Body of pancreas (tissue), 4 donors: ENCODE measurements around the gene PRELID2. TPM values are rescaled to one million over a fixed set of nuclear protein-coding genes. Genes with fewer than 3 reads are reported as not detected.
"Not testable (repeated sequence)": the region's sequence is repeated elsewhere in the genome, so short reads cannot be mapped to it uniquely, and the experiment has no call there.

Experiments used
- ATAC-seq: fragments of 150-250 bp; one replicate; pipeline ENCODE4 v1.9.1; 2016
- DNase-seq, 4 donors: peaks; one replicate each; pipeline ENCODE4 v3.0.0-alpha.2; 2019
- H3K27ac ChIP-seq, 4 donors: fragments of 200-600 bp; sonication (generic); 1 replicate in 3 of 4; 2 replicates in 1 of 4; pipeline versions ENCODE4 v1.5.1 to v1.6.1; 2016 to 2019; ENCODE audit warnings: mild to moderate bottlenecking in 1 of 4, mixed read lengths in 1 of 4, moderate library complexity in 1 of 4
- H3K27me3 ChIP-seq, 2 donors: fragments of 200-600 bp; sonication (generic); one replicate each; pipeline ENCODE4 v1.6.0; 2016; ENCODE audit warnings: mild to moderate bottlenecking in 1 of 2
- H3K36me3 ChIP-seq, 2 donors: fragments of 200-600 bp; sonication (generic); replicated peaks in 1 of 2; 2 replicates each; pipeline ENCODE4 v1.5.1; 2016; ENCODE audit warnings: low read depth in 2 of 2; ENCODE audit not compliant: insufficient read depth in 1 of 2
- H3K4me1 ChIP-seq: fragments of 200-600 bp; sonication (generic); one replicate; pipeline ENCODE4 v1.6.0; 2016
- H3K4me3 ChIP-seq, 2 donors: fragments of 200-600 bp; sonication (generic); 1 replicate in 1 of 2; 2 replicates in 1 of 2; pipeline ENCODE4 v1.5.1; 2016 to 2019
- H3K9me3 ChIP-seq, 3 donors: fragments of 200-600 bp; sonication (generic); 1 replicate in 2 of 3; 2 replicates in 1 of 3; pipeline ENCODE4 v1.5.1; 2016
- POLR2A ChIP-seq, 3 donors: fragments of 450-650 bp; IDR thresholded peaks; one replicate each; pipeline ENCODE4 v1.6.1; 2016; ENCODE audit warnings: antibody characterized with exemption in 3 of 3, mild to moderate bottlenecking in 2 of 3
- WGBS, 2 donors: methylation state at CpG; one replicate each; pipeline ENCODE4 v1.1.5; 2017; 5-methylcytosine and 5-hydroxymethylcytosine counted together
- intact Hi-C: fragments of 100-400 bp; cut with DNase I; formaldehyde crosslinking; loops from one replicate; pipeline ENCODE4 v1.15.1; 2023
- total RNA-seq, 2 donors: library from RNA; depleted of rRNA; stranded (reverse); fragments of >200 nt; gene quantifications; one replicate each; pipeline ENCODE4 v1.1.0, GENCODE V29; 2016
- TF ChIP-seq, protein P1 (sequence below), 7 experiments: fragments of 450-650 bp in 4 of 7; fragments of 200-600 bp in 3 of 7; sonication (generic) in 3 of 7; IDR thresholded peaks; one replicate each; pipeline ENCODE4 v1.5.1; 2016 to 2019; ENCODE audit warnings: antibody characterized with exemption in 7 of 7

PRELID2 gene
- total RNA-seq, 2 donors from 2014 or later, result 17.1 to 22.4 TPM

DNA sequence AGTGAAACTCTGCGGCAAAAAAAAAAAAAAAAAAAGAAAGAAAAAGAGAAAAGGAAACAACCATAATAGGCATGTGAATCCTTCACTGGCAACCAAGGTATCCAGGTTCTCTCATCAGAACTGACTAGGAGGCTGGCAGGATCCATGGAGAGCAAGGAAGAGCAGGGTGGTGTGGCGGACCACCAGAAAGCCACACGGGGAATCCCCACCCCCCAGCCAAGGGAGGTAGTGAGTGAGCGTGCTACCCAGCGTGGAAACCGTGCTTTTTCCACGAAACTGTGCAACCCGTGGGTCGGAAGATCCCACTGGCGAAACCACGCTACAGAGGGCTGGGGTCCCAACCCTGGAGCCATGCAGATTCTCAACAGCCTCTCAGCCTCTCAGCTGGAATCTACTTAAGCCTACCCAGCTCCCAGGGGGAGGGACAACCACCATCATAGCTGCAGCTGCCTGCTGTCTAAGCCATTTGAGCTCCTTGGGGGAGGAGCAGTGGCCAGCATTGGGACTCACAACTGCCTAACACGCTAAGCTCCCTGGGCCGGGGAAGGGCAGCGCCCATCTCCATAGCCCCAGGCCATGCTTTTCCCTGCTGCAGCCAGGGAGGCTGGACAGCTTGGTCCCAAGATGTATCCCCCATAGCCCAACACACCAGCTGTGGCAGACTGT lies 91.6 kb downstream of the PRELID2 start:
- H3K4me1 ChIP-seq, result no peaks in the 10 kb centered on the region
- TF ChIP-seq POLR2A (IDR thresholded peaks at IDR 0.05), result no peak
- TF ChIP-seq, protein P1, sequence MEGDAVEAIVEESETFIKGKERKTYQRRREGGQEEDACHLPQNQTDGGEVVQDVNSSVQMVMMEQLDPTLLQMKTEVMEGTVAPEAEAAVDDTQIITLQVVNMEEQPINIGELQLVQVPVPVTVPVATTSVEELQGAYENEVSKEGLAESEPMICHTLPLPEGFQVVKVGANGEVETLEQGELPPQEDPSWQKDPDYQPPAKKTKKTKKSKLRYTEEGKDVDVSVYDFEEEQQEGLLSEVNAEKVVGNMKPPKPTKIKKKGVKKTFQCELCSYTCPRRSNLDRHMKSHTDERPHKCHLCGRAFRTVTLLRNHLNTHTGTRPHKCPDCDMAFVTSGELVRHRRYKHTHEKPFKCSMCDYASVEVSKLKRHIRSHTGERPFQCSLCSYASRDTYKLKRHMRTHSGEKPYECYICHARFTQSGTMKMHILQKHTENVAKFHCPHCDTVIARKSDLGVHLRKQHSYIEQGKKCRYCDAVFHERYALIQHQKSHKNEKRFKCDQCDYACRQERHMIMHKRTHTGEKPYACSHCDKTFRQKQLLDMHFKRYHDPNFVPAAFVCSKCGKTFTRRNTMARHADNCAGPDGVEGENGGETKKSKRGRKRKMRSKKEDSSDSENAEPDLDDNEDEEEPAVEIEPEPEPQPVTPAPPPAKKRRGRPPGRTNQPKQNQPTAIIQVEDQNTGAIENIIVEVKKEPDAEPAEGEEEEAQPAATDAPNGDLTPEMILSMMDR (IDR thresholded peaks at IDR 0.05), result no peak
- H3K27ac ChIP-seq, result no peak overlapping the region
- no peaks in the 10 kb centered on the region for H3K9me3 ChIP-seq
- ATAC-seq, result no peak
- H3K4me3 ChIP-seq, result no peak overlapping the region
- DNase-seq, result no peak
- WGBS, 2 donors, result 94 to 100% methylated on average over 5 to 12 of the region's 14 CpGs
- no peaks in the 10 kb centered on the region for H3K27me3 ChIP-seq
- intact Hi-C loops, result no loop called here
- no peaks in the 10 kb centered on the region for H3K36me3 ChIP-seq

GRCh38 chr5:145739843-145740242 lies 95.3 kb downstream of the PRELID2 start:
- intact Hi-C loops, result no loop called here
- ATAC-seq, result no peak
- no peaks in the 10 kb centered on the region for H3K4me1 ChIP-seq

GRCh38 chr5:145738227-145738626 lies 96.9 kb downstream of the PRELID2 start:
- ATAC-seq, result no peak

More at GRCh38 chr5:145739843-145740242, 95.3 kb downstream of the PRELID2 start:
- Histone ChIP-seq H3K9me3 (no peaks in the 10 kb centered on the region), H3K36me3 (no peaks in the 10 kb centered on the region), H3K4me3 (no peak overlapping the region), H3K27me3 (no peaks in the 10 kb centered on the region), H3K27ac (no peak overlapping the region)
- DNase-seq, result no peak
- no peak for TF ChIP-seq POLR2A (IDR thresholded peaks at IDR 0.05)
- TF ChIP-seq, protein P1 (IDR thresholded peaks at IDR 0.05), result no peak

DNA sequence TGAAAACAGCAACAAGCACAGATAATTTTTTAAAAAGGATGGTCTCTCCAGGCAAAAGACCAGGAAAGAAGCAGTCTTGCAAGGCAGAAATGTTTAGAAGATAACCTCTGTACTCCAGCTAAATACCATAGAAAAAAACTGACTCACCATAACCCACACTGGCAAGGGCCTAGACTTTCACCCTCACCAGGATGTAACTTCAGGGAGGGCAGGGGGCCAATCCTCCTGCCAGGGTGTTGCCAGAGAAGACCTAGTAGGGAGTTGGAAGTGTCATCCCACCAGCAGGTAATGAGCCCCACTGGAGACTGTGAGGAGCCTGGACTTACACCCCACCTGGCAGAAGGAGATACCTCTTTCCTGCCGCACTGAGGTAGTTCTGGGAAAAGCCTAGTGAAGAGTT lies 97.6 kb downstream of the PRELID2 start:
- no peaks in the 10 kb centered on the region for H3K36me3 ChIP-seq
- ATAC-seq (no peak), DNase-seq (no peak)
- 100% methylated on average over 1 of the region's 1 CpG for WGBS, 2 donors
- H3K27me3 ChIP-seq, result no peaks in the 10 kb centered on the region
- no peak for TF ChIP-seq POLR2A (IDR thresholded peaks at IDR 0.05)
- TF ChIP-seq, protein P1 (IDR thresholded peaks at IDR 0.05), result no peak
- H3K9me3 ChIP-seq, result no peaks in the 10 kb centered on the region
- no peaks in the 10 kb centered on the region for H3K4me1 ChIP-seq
- no peak overlapping the region for H3K4me3 ChIP-seq
- intact Hi-C loops, result no loop called here
- H3K27ac ChIP-seq, result no peak overlapping the region

More at GRCh38 chr5:145738227-145738626, 96.9 kb downstream of the PRELID2 start:
- H3K27ac ChIP-seq, result no peak overlapping the region
- TF ChIP-seq, protein P1 (IDR thresholded peaks at IDR 0.05), result no peak
- TF ChIP-seq POLR2A (IDR thresholded peaks at IDR 0.05), result no peak
- H3K4me3 ChIP-seq, result no peak overlapping the region
- intact Hi-C loops, result no loop called here
- no peaks in the 10 kb centered on the region for H3K27me3 ChIP-seq
- no peak for DNase-seq
- no peaks in the 10 kb centered on the region for H3K4me1 ChIP-seq
- H3K9me3 ChIP-seq, result no peaks in the 10 kb centered on the region
- H3K36me3 ChIP-seq, result no peaks in the 10 kb centered on the region

DNA sequence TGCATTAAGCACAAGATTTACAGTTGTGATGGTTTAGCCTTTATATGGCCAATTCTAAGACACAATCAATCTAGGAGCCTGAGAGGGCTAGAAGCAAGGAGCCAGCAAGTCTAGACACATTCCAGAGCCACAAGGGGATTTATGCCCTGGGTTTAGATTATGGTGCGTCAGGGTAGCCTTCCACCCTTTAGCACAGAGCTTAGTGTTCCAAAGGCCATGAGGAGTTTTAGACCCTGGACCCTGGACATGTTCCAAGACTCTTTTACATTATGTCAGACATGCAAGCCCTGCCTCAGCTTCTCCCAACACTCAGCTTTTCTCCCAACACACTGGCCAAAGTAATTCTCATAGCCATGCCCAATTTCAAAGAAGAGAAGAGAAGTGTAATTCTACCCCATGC lies 105.2 kb downstream of the PRELID2 start:
- H3K9me3 ChIP-seq, result peaks cover 0 to 30% (median 0%) of the 10 kb centered on the region in 3 donors
- H3K27me3 ChIP-seq, DNase-seq, H3K27ac ChIP-seq, ATAC-seq, intact Hi-C loops, H3K4me1 ChIP-seq, H3K4me3 ChIP-seq, H3K36me3 ChIP-seq: not testable (repeated sequence)
- WGBS, 2 donors, result 84 to 100% methylated on average over 1 of the region's 1 CpG
